ENCODE results near the gene GALNT7. TPM values are rescaled to one million over a fixed set of nuclear protein-coding genes. Genes with fewer than 3 reads are reported as not detected.
A peak's percentile ranks its signal among the peaks of the same experiment; 100 is the strongest.

GALNT7 gene
- total and polyA plus RNA-seq, 2 donors (not counting 3 experiments of a cell fraction or from before 2014, with no cell fraction given), result 19.6 to 54.6 TPM

DNA sequence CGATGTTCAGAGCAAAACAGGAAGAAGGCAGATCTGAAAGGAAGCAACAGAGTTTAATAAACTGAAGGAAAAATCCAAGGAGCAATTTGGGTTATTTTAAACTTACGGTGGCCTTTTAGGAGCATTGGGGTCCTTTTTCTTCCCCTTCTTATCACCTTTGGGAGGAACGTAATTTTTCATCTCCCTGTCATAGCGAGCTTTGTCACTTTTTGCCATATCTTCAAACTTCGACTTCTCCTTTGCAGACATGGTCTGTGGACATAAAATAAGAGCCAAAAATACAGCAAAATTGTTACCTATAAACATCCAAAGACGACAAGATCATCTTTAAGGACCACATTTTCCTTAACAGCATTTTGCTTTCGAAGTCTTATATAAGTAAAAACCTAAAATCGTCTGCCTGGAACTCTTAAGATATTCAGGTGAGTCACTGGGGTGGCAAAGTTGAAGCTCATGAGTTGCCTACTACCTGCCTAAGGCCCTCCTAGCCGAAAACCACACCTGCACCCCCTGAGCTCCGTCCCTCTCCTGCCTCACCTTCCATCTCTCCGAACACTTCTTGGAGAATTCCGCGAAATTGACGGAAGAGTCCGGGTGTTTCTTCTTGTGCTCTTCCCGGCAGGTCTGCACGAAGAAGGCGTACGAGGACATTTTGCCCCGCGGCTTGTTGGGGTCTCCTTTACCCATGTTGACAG is 164.5 kb downstream of the GALNT7 start:
- POLR2A ChIA-PET, result interaction anchor here (0.9 to 3.5 kb wide), 4 partner anchors 9 to 85 kb away, joined by 3 to 127 read pairs (median 6); partner anchors contain the start of gene SAP30

More for the DNA sequence above, 164.5 kb downstream of the GALNT7 start:
- Histone ChIP-seq H3K4me3 (replicated peaks in 1 of 3; ENCODE audit: insufficient read depth in 1 of 3, low read depth in 1 of 3, low read length in 3 of 3) (peak overlapping the region; percentile 81 to 98 (median 91)), H3K27ac (ENCODE audit: insufficient read depth, low read depth, low read length) (peak overlapping the region; percentile 88), H3K79me2 (ENCODE audit: control insufficient read depth, insufficient read depth, low read length) (peaks cover 35% of the 10 kb centered on the region), H4K20me1 (replicated peaks; ENCODE audit: control insufficient read depth, extremely low read depth, insufficient read depth, low read length) (peaks cover 3% of the 10 kb centered on the region), H2AFZ (ENCODE audit: low read depth, low read length) (peak overlapping the region; percentile 43), H3K9ac (replicated peaks; ENCODE audit: extremely low read depth, insufficient read depth, low read length) (peak overlapping the region; percentile 97), H3K9me3 (replicated peaks; ENCODE audit: control insufficient read depth, insufficient read depth, low read length) (no peaks in the 10 kb centered on the region), H3K9me1 (replicated peaks; ENCODE audit: control insufficient read depth, extremely low read depth, insufficient read depth, low read length) (no peaks in the 10 kb centered on the region), H3K4me2 (ENCODE audit: insufficient read depth, low read length) (peak overlapping the region; percentile 100), H3K4me1 (ENCODE audit: control insufficient read depth, extremely low read depth, insufficient read depth, low read length) (peaks cover 24% of the 10 kb centered on the region), H3K36me3 (ENCODE audit: control insufficient read depth in 2 of 2, extremely low read depth in 1 of 2, insufficient read depth in 2 of 2, low read length in 2 of 2) (peaks cover 4 to 15% of the 10 kb centered on the region in 2 experiments), H3K27me3 (ENCODE audit: control insufficient read depth in 2 of 2, insufficient read depth in 2 of 2, low read length in 2 of 2) (no peaks in the 10 kb centered on the region)
- no peak for FAIRE-seq
- no TSS peak for BruUV-seq (replicated peaks)
- TF ChIP-seq POLR2AphosphoS5 (IDR thresholded peaks at IDR 0.05; ENCODE audit: insufficient read depth, low read depth, low read length) (no peak), FOS (IDR thresholded peaks at IDR 0.05; ENCODE audit: borderline replicate concordance, insufficient read depth, low read length) (no peak)
- TF ChIP-seq, protein P1, sequence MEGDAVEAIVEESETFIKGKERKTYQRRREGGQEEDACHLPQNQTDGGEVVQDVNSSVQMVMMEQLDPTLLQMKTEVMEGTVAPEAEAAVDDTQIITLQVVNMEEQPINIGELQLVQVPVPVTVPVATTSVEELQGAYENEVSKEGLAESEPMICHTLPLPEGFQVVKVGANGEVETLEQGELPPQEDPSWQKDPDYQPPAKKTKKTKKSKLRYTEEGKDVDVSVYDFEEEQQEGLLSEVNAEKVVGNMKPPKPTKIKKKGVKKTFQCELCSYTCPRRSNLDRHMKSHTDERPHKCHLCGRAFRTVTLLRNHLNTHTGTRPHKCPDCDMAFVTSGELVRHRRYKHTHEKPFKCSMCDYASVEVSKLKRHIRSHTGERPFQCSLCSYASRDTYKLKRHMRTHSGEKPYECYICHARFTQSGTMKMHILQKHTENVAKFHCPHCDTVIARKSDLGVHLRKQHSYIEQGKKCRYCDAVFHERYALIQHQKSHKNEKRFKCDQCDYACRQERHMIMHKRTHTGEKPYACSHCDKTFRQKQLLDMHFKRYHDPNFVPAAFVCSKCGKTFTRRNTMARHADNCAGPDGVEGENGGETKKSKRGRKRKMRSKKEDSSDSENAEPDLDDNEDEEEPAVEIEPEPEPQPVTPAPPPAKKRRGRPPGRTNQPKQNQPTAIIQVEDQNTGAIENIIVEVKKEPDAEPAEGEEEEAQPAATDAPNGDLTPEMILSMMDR (IDR thresholded peaks at IDR 0.05; ENCODE audit: extremely low read depth in 1 of 2, insufficient read depth in 1 of 2, low read depth in 1 of 2, low read length in 2 of 2), result no peak
- intact Hi-C loops (cut with micrococcal nuclease) (loop anchor here (5.0 to 10.0 kb wide), 3 partner anchors 141 to 982 kb away; no protein-coding TSS in a partner anchor), dilution Hi-C loops (cut with MboI; ENCODE audit: extremely low pct_ligation_motif_present, low sequenced_read_pairs) (no loop called here)
- CTCF ChIA-PET, result interaction anchor here (1.4 to 8.2 kb wide), 4 partner anchors 13 to 320 kb away, joined by 5 to 70 read pairs (median 6); no protein-coding TSS in a partner anchor
- peak; percentile 45 for DNase-seq (ENCODE audit: low read depth, low spot score)

Measured in endothelial cell of umbilical vein (primary cell).